Aorta (tissue), 5 donors: ENCODE data around the gene SMIM28. TPM values are rescaled to one million over a fixed set of nuclear protein-coding genes. Genes with fewer than 3 reads are reported as not detected.
"Not testable (repeated sequence)": the region's sequence is repeated elsewhere in the genome, so short reads cannot be mapped to it uniquely, and the experiment has no call there.

Source experiments
- ATAC-seq: fragments of 200-7000 bp; cut with Tn5 transposase; one replicate; pipeline ENCODE4 v1.9.1; 2022; ENCODE audit warnings: moderate library complexity; ENCODE audit not compliant: low FRiP score
- DNase-seq, 2 donors: peaks; one replicate each; pipeline ENCODE4 v3.0.0-alpha.2; 2020
- H3K27ac ChIP-seq, 2 donors: one replicate each; pipeline ENCODE4 v1.5.1; 2013; ENCODE audit warnings: low read length in 2 of 2, mild to moderate bottlenecking in 2 of 2, moderate library complexity in 2 of 2, control low read depth in 1 of 2, inconsistent platforms in 1 of 2, low read depth in 1 of 2
- H3K27me3 ChIP-seq, 2 donors: one replicate each; pipeline ENCODE4 v1.6.1; 2013; ENCODE audit warnings: control low read depth in 1 of 2, low read length in 1 of 2, mild to moderate bottlenecking in 1 of 2, moderate library complexity in 1 of 2; ENCODE audit not compliant: insufficient read depth in 2 of 2, control insufficient read depth in 1 of 2
- H3K36me3 ChIP-seq, 2 donors: one replicate each; pipeline ENCODE4 v1.6.1; 2013; ENCODE audit warnings: control low read depth in 1 of 2, low read length in 1 of 2, mild to moderate bottlenecking in 1 of 2; ENCODE audit not compliant: insufficient read depth in 2 of 2, control insufficient read depth in 1 of 2
- H3K4me1 ChIP-seq, 2 donors: one replicate each; pipeline ENCODE4 v1.6.1; 2013; ENCODE audit warnings: low read length in 2 of 2, control low read depth in 1 of 2, mild to moderate bottlenecking in 1 of 2, moderate library complexity in 1 of 2; ENCODE audit not compliant: insufficient read depth in 2 of 2, control insufficient read depth in 1 of 2
- H3K4me3 ChIP-seq, 2 donors: one replicate each; pipeline ENCODE4 v1.5.1; 2013; ENCODE audit warnings: low read length in 2 of 2, control low read depth in 1 of 2, mild to moderate bottlenecking in 1 of 2
- H3K9me3 ChIP-seq: one replicate; pipeline ENCODE4 v1.6.1; 2013; ENCODE audit warnings: mild to moderate bottlenecking, low read length; ENCODE audit not compliant: control insufficient read depth
- WGBS, 2 donors: extraction: QIAGEN DNeasy Blood & Tissue Kit; methylation state at CpG; one replicate each; pipeline ENCODE4 v1.1.7; 2013; 5-methylcytosine and 5-hydroxymethylcytosine counted together
- intact Hi-C, 2 donors: fragments of 100-400 bp; cut with DNase I; formaldehyde crosslinking; loops; one replicate each; pipeline versions ENCODE4 v1.14.2 to v1.15.0; 2022
- polyA plus RNA-seq, 2 donors: library from polyadenylated mRNA; stranded (reverse); fragments of 200-250 nt; gene quantifications; one replicate each; pipeline ENCODE4 v1.2.3, GENCODE V29; 2013
- total RNA-seq, 2 donors: library from RNA; stranded (reverse); fragmentation: NEBNext Ultra II Directional; extraction: Animal tissue kit (Norgen Biotek cat#: 25700); gene quantifications; one replicate each; pipeline ENCODE4 v1.2.1, GENCODE V29; 2021
- donor health status: healthy with polysubstance abuse.
- donor health status: Bipolar disorder and iron deficiency.
- donor health status: DM: no; HTN: no; CAD: no.
- donor health status: DM: no; HTN: no; CAD: no.
- donor health status: DM: yes; HTN: yes; CAD: no.

Gene SMIM28
- total and polyA plus RNA-seq, 4 donors: not detected

DNA sequence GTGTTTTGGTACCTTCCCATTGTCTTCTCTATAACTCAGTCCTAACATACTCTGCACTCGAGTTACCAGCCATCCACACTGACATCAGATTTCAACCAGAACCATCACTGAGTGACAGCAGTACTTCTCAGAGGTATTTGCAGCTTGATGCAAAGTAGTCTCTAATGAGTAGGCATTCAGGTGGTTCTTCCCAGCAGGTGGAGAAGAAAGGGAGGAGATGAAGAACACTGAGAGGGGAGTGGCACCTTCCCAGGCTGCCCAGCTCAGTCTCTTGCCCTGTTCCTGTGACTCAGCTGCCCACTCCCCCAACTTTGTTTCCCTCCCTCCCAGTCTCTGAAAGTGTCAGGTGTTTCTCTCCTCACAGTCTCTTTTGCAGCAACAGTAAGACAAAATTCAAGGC is 38.7 kb upstream of the SMIM28 start:
- no peaks in the 10 kb centered on the region for H3K27me3 ChIP-seq
- H3K4me1 ChIP-seq: no peaks in the 10 kb centered on the region
- ATAC-seq: no peak
- no peaks in the 10 kb centered on the region for H3K9me3 ChIP-seq
- H3K36me3 ChIP-seq: no peaks in the 10 kb centered on the region
- no peak for DNase-seq
- H3K27ac ChIP-seq: no peak overlapping the region
- intact Hi-C loops: no loop called here
- 38 to 83% methylated on average over 1 of the region's 1 CpG for WGBS, 2 donors
- no peak overlapping the region for H3K4me3 ChIP-seq

DNA sequence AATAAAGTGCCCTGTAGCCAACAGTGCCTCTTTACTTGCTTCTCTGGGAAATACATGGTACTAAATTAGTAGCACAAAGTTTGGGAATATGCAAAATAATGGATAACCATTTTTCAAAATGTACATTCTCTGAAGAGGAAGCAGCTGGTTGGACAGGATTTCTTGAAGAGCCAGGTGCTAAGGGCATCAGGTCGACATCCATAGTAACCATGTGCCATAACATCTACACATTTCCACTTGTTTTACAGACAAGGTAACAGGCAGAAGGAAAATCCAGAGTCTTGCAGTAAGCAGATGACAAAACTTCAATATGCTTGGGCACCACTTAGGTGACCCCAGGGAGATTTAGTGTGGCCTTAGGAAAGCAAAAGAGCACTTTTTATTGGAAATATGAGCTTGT is 36.5 kb upstream of the SMIM28 start:
- Histone ChIP-seq H3K4me1 (no peaks in the 10 kb centered on the region), H3K9me3 (no peaks in the 10 kb centered on the region), H3K27ac (no peak overlapping the region), H3K27me3 (no peaks in the 10 kb centered on the region), H3K36me3 (no peaks in the 10 kb centered on the region), H3K4me3 (no peak overlapping the region)
- ATAC-seq: no peak
- no peak for DNase-seq
- 83 to 90% methylated on average over 1 of the region's 1 CpG for WGBS, 2 donors
- intact Hi-C loops: no loop called here

DNA sequence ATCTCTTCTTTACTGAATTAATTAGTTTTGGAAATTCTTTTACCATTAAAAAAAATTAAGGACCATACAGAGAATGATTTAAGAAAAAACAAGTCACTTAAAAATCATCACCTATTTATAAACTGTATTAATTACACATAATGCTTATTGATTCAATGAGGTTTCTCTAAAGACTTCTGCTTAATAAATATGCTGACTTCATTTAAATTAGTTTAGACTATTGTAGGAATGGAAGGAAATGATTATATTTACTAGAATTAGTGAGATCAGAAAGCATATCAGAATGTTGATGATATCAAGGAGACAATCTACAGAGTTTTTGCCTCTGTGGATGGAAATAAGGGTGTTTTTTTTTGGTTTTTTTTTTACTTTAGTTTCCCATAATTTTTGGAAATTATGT is 34.6 kb upstream of the SMIM28 start:
- ATAC-seq (no peak), DNase-seq (no peak)
- no peaks in the 10 kb centered on the region for H3K9me3 ChIP-seq
- H3K27ac ChIP-seq: no peak overlapping the region
- intact Hi-C loops: no loop called here
- H3K36me3 ChIP-seq: no peaks in the 10 kb centered on the region
- H3K4me1 ChIP-seq: no peaks in the 10 kb centered on the region
- H3K27me3 ChIP-seq: no peaks in the 10 kb centered on the region
- H3K4me3 ChIP-seq: no peak overlapping the region

DNA sequence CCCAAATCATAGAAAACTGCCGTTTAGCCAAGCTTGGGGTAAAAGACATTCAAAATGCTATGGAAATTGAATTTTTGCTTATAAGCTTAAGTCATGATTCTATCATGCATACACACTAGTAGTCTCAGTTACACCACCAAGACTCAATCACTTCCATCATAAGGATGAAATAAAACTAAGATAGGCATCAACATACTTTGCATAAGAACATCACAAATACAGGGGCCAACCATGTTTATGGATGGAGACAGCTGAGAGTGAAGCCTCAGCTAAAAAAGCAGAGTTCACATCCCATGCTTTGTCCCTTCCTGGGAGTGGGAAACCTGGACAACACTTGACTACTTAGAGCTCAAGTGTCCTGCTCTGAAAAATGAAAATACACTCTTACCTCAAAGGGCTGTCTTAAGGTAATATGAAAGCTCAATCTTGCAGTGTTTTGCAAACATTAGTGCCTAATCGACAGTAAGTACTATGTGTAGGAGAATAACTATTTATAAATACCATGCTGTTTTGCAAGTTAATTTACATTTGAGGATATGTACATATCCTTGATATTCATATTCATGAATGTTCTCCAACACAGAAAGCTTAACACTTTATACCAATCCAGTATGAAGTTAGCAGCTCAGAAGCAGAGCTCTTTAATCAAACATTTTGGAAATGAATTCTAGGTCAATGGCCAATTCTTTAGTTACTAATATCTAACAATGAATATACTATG is 32.0 kb upstream of the SMIM28 start:
- 70% methylated on average over 2 of the region's 2 CpGs for WGBS, 2 donors
- intact Hi-C loops: no loop called here
- ATAC-seq: no peak

DNA sequence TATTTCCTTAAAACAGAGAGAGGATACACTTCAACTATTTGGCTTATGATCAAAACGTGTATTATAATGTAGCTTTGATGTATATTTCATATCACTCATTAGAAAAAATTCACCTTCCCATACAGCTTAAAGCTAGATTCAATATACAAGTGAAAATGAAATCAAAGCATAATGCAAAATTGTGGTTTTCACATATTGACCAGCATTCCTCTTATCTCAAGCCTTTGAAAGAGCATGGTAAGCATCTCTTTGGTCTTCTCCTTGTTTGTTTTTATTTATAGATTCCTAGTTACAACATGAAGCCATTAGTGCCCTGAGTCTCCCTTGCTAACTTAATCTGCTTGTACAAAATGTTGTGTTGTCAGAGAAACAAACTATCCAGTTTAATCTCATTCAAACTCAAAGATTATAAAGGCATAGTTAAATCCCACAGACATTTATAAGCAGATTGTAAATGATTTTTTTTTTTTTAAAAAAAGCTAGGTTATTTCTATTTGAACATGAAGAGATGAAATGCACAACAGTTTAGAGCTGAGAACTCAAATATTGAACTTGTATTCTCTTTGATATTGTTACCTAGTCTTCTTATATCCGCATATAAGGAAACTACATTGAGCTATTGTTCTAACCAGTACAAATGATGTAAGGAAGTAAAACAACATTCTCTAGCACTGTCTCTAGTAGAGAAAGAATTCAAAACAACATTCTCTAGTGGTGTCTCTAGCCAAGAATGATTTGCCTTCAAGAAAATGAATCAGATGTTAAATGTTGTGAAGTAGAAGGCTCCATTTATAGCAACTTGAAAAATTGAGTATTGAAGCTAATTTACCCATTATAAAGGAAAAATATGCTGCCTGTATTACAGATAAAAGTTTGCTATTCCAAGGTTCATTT is 31.2 kb upstream of the SMIM28 start:
- ATAC-seq (no peak), DNase-seq (no peak)
- 27 to 39% methylated on average over 2 of the region's 2 CpGs for WGBS, 2 donors
- intact Hi-C loops: no loop called here
- Histone ChIP-seq H3K9me3 (no peaks in the 10 kb centered on the region), H3K36me3 (no peaks in the 10 kb centered on the region), H3K27me3 (no peaks in the 10 kb centered on the region), H3K27ac (no peak overlapping the region), H3K4me3 (no peak overlapping the region), H3K4me1 (no peaks in the 10 kb centered on the region)

More for the DNA sequence above, 32.0 kb upstream of the SMIM28 start:
- H3K27ac ChIP-seq: no peak overlapping the region
- H3K4me3 ChIP-seq: no peak overlapping the region
- H3K36me3 ChIP-seq: no peaks in the 10 kb centered on the region
- no peaks in the 10 kb centered on the region for H3K9me3 ChIP-seq
- H3K27me3 ChIP-seq: no peaks in the 10 kb centered on the region
- DNase-seq: no peak
- no peaks in the 10 kb centered on the region for H3K4me1 ChIP-seq

DNA sequence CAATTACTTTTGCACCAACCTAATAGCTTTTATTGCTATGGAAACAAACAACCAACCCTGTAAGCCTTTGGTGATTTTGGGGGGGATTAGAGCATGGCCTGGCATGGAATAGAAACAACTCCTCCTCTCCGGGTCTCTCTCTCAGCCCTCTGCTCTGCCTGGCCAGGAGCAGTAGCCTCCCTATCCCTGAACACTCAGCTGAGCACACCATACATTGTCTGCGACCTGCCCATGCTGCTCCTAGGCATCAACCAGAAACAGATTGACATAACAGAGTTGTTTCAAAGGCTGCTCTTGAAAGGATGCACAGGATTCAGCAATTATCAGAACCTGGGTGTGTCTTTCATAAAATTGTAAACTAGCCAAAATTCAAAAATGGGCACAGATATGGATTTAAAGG is 29.8 kb upstream of the SMIM28 start:
- WGBS, 2 donors: 56 to 61% methylated on average over 2 of the region's 2 CpGs
- Histone ChIP-seq H3K4me1 (no peaks in the 10 kb centered on the region), H3K9me3 (no peaks in the 10 kb centered on the region), H3K36me3 (no peaks in the 10 kb centered on the region), H3K27ac (no peak overlapping the region), H3K4me3 (no peak overlapping the region), H3K27me3 (no peaks in the 10 kb centered on the region)
- DNase-seq (no peak), ATAC-seq (no peak)
- intact Hi-C loops: no loop called here

DNA sequence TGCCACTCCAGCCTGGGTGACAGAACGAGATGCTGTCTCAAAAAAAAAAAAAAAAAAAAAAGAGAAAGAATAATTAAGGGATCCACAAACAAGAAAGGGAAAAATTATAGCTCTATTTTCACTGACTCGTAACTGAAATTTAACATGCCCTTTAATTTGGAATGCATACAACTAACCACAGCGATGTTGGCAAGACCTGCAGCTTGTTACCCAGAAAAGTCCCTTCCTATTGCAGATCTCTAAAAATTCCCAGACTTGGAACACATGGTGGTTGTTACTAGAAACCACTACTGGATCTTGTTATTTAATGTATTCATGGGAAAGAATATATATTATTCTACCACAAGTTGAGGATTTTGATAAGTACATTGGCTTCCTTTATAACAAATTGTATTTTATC is 27.8 kb upstream of the SMIM28 start:
- WGBS, 2 donors: 9 to 23% methylated on average over 3 of the region's 3 CpGs
- DNase-seq (no peak), ATAC-seq (no peak)
- Histone ChIP-seq H3K4me1 (no peaks in the 10 kb centered on the region), H3K4me3 (no peak overlapping the region), H3K9me3 (peaks cover 1% of the 10 kb centered on the region), H3K36me3 (no peaks in the 10 kb centered on the region), H3K27me3 (no peaks in the 10 kb centered on the region), H3K27ac (no peak overlapping the region)
- intact Hi-C loops: no loop called here

DNA sequence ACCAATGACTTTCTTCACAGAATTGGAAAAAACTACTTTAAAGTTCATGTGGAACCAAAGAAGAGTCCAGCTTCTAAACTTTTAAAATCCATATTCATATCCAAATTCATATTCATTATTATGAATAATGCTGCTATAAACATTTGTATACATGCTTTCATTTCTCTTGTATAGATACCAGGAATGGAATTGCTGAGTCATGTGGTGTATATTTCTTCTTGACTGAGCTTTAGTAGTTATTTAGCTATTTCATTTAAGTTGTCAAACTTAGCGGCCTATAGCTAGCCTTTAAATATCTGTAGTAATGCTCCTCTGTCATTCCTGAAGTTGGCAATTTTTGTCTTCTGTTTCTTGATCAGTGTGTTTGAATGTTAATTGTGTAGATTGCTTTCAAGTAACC is 19.8 kb upstream of the SMIM28 start:
- Histone ChIP-seq H3K36me3 (no peaks in the 10 kb centered on the region), H3K4me3 (no peak overlapping the region), H3K27ac (no peak overlapping the region), H3K4me1 (no peaks in the 10 kb centered on the region), H3K27me3 (no peaks in the 10 kb centered on the region), H3K9me3 (peaks cover 1% of the 10 kb centered on the region)
- no peak for DNase-seq
- intact Hi-C loops: no loop called here
- ATAC-seq: no peak
- WGBS, 2 donors: 84 to 86% methylated on average over 1 of the region's 1 CpG

DNA sequence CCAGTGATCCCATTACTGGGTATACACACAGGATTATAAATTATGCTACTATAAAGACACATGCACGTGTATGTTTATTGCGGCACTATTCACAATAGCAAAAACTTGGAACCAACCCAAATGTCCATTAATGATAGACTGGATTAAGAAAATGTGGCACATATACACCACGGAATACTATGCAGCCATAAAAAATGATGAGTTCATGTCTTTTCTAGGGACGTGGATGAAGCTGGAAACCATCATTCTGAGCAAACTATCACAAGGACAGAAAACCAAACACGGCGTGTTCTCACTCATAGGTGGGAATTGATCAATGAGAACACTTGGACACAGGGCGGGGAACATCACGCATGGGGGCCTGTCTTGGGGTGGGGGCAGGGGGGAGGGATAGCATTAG is 9.0 kb upstream of the SMIM28 start:
- intact Hi-C loops, H3K4me1 ChIP-seq, H3K27me3 ChIP-seq, H3K9me3 ChIP-seq, DNase-seq, H3K27ac ChIP-seq, H3K36me3 ChIP-seq, H3K4me3 ChIP-seq, ATAC-seq: not testable (repeated sequence)
- 96 to 97% methylated on average over 8 of the region's 8 CpGs for WGBS, 2 donors
